K562 (cell line): ENCODE data around the gene ZNF490. TPM values are rescaled to one million over a fixed set of nuclear protein-coding genes. Genes with fewer than 3 reads are reported as not detected.
"Not testable (repeated sequence)": the region's sequence is repeated elsewhere in the genome, so short reads cannot be mapped to it uniquely, and the experiment has no call there.

Experiments
- ATAC-seq: fragments of 200-7000 bp; cut with Tn5 transposase; 3 replicates; pipeline ENCODE4 v1.9.1; 2020; ENCODE audit warnings: moderate library complexity
- BruUV-seq: library from RNA; stranded (reverse); fragments of 400-500 nt; replicated peaks from 2 replicates; lab custom pipeline; 2021; lab: Mats Ljungman, UMichigan
- CTCF ChIA-PET: fragments of 300-600 bp; formaldehyde crosslinking; extraction: SDS; loops from one replicate; lab custom pipeline; 2021; ENCODE audit warnings: low intra/inter-chr PET ratio; lab: Yijun Ruan, JAX
- POLR2A ChIA-PET: fragments of 300-600, 350-650 bp; sonication (Branson Sonifier 250); formaldehyde crosslinking; extraction: SDS; loops from one replicate; lab custom pipeline; 2021; ENCODE audit warnings: antibody characterized with exemption, inconsistent platforms; lab: Yijun Ruan, JAX
- DNase-seq, 4 experiments: peaks; one replicate each; pipeline versions ENCODE4 v3.0.0 to v3.0.0-alpha.2; 2011 to 2018; ENCODE audit warnings: low spot score in 3 of 4, mixed read lengths in 3 of 4; ENCODE audit errors: extremely low read depth in 1 of 4
- FAIRE-seq: peaks from 2 replicates; lab custom pipeline; 2011; peaks lifted over from hg19 to GRCh38; lab: Jason Lieb, UNC
- H2AFZ ChIP-seq: 2 replicates; pipeline ENCODE4 v1.6.0; 2011; ENCODE audit warnings: low read depth, low read length, control low read depth, inconsistent platforms
- H3K27ac ChIP-seq: fragments of 200-600 bp; 3 replicates; pipeline ENCODE4 v1.8.0; 2011; ENCODE audit warnings: low read depth, mild to moderate bottlenecking, control low read depth, inconsistent platforms, low read length, moderate library complexity, mixed read lengths; ENCODE audit errors: extremely low read depth
- H3K27me3 ChIP-seq, 2 experiments: fragments of 300-600 bp in 1 of 2; 2 replicates in 1 of 2; 3 replicates in 1 of 2; pipeline versions ENCODE4 v1.6.0 to v1.8.0; 2011; ENCODE audit warnings: inconsistent platforms in 2 of 2, low read length in 2 of 2, mild to moderate bottlenecking in 1 of 2, mixed read lengths in 1 of 2, moderate library complexity in 1 of 2; ENCODE audit not compliant: control insufficient read depth in 2 of 2, insufficient read depth in 2 of 2
- H3K36me3 ChIP-seq: fragments of 300-600 bp; 3 replicates; pipeline ENCODE4 v1.8.0; 2011; ENCODE audit warnings: mild to moderate bottlenecking, low read length, inconsistent platforms; ENCODE audit not compliant: control insufficient read depth, insufficient read depth
- H3K4me1 ChIP-seq, 2 experiments: fragments of 200-600 bp in 1 of 2; replicated peaks in 1 of 2; 2 replicates in 1 of 2; 3 replicates in 1 of 2; pipeline versions ENCODE4 v1.5.1 to v1.8.0; 2011; ENCODE audit warnings: inconsistent platforms in 2 of 2, low read length in 2 of 2, mild to moderate bottlenecking in 1 of 2, mixed read lengths in 1 of 2, moderate library complexity in 1 of 2; ENCODE audit not compliant: control insufficient read depth in 2 of 2, insufficient read depth in 2 of 2
- H3K4me2 ChIP-seq: 2 replicates; pipeline ENCODE4 v1.6.1; 2011; ENCODE audit warnings: low read length, control low read depth, inconsistent platforms, mixed read lengths; ENCODE audit not compliant: insufficient read depth
- H3K4me3 ChIP-seq: fragments of 200-600 bp; sonication (generic), shearing (Covaris generic); 2 replicates; pipeline ENCODE4 v1.5.1; 2016; ENCODE audit warnings: control low read depth, inconsistent platforms
- H3K79me2 ChIP-seq: fragments of 200-600 bp; 3 replicates; pipeline ENCODE4 v1.8.0; 2011; ENCODE audit warnings: low read length, inconsistent platforms; ENCODE audit not compliant: control insufficient read depth, insufficient read depth
- H3K9ac ChIP-seq, 2 experiments: 2 replicates each; pipeline versions ENCODE4 v1.6.0 to v1.6.1; 2011; ENCODE audit warnings: low read depth in 2 of 2, low read length in 2 of 2, control low read depth in 1 of 2, inconsistent platforms in 1 of 2, mild to moderate bottlenecking in 1 of 2, mixed read lengths in 1 of 2; ENCODE audit not compliant: insufficient read depth in 1 of 2
- H3K9me1 ChIP-seq: one replicate; pipeline ENCODE4 v1.6.0; 2011; ENCODE audit warnings: inconsistent platforms, mild to moderate bottlenecking, low read length, moderate library complexity; ENCODE audit not compliant: control insufficient read depth, insufficient read depth
- H3K9me3 ChIP-seq: replicated peaks from 2 replicates; pipeline ENCODE4 v1.5.1; 2011; ENCODE audit warnings: low read depth, low read length, inconsistent platforms; ENCODE audit not compliant: control insufficient read depth, insufficient read depth
- H4K20me1 ChIP-seq: replicated peaks from 2 replicates; pipeline ENCODE4 v1.6.1; 2011; ENCODE audit warnings: low read length, inconsistent platforms, mixed read lengths; ENCODE audit not compliant: control insufficient read depth, insufficient read depth
- KAT7 ChIP-seq: sonication (generic); formaldehyde crosslinking; IDR thresholded peaks from 2 replicates; pipeline ENCODE4 v1.8.0; 2022; ENCODE audit warnings: missing genetic modification reagents, mild to moderate bottlenecking, borderline replicate concordance
- KLF16 ChIP-seq: IDR thresholded peaks from 2 replicates; pipeline ENCODE4 v1.6.1; 2016; ENCODE audit warnings: antibody characterized with exemption
- NFE2 ChIP-seq: IDR thresholded peaks from 2 replicates; pipeline ENCODE4 v1.6.1; 2014; ENCODE audit warnings: antibody characterized with exemption, low read depth
- POLR2A ChIP-seq: fragments of 450-650 bp; conservative IDR thresholded peaks from 2 replicates; pipeline ENCODE4 v1.6.1; 2016
- TAF1 ChIP-seq: IDR thresholded peaks from 2 replicates; pipeline ENCODE4 v1.6.1; 2011; ENCODE audit warnings: mild to moderate bottlenecking, low read length, moderate library complexity; ENCODE audit not compliant: insufficient read depth, control insufficient read depth, severe bottlenecking; ENCODE audit errors: extremely low read depth
- TEAD1 ChIP-seq, 2 experiments: fragments of 450-650 bp in 1 of 2; sonication (generic) in 1 of 2; formaldehyde crosslinking; IDR thresholded peaks; 2 replicates each; pipeline versions ENCODE4 v1.4.0 to v1.8.0; 2020 to 2022; ENCODE audit warnings: mild to moderate bottlenecking in 2 of 2, missing genetic modification reagents in 1 of 2
- ZBTB9 ChIP-seq: fragments of 450-650 bp; formaldehyde crosslinking; IDR thresholded peaks from 2 replicates; pipeline ENCODE4 v1.4.0; 2020; ENCODE audit warnings: mild to moderate bottlenecking, moderate library complexity
- ZC3H4 ChIP-seq: sonication (generic); formaldehyde crosslinking; IDR thresholded peaks from 2 replicates; pipeline ENCODE4 v1.9.0; 2021; ENCODE audit warnings: missing genetic modification reagents, borderline replicate concordance
- ZNF384 ChIP-seq: IDR thresholded peaks from 2 replicates; pipeline ENCODE4 v1.6.1; 2012; ENCODE audit warnings: low read depth, low read length, improper control_type of control experiment
- ZNF407 ChIP-seq: fragments of 450-650 bp; IDR thresholded peaks from 2 replicates; pipeline ENCODE4 v1.6.1; 2016; ENCODE audit warnings: low read depth
- ZNF79 ChIP-seq: fragments of 250-450 bp; sonication (Bioruptor Pico); IDR thresholded peaks from 2 replicates; pipeline ENCODE4 v1.4.0; 2020; ENCODE audit warnings: low read depth, mild to moderate bottlenecking, moderate library complexity
- WGBS: fragments of 100-300 bp; shearing (Covaris generic); methylation state at CpG from one replicate; pipeline ENCODE4 v1.1.6; 2016; ENCODE audit warnings: low coverage, mixed read lengths; ENCODE audit not compliant: insufficient coverage; ENCODE audit errors: missing lambda C conversion rate; 5-methylcytosine and 5-hydroxymethylcytosine counted together
- in situ Hi-C: fragments of 300-500 bp; cut with MboI; formaldehyde crosslinking; loops from 4 replicates; pipeline ENCODE4 v1.15.0; 2018; ENCODE audit warnings: inconsistent platforms, mixed read lengths
- intact Hi-C: fragments of 100-400 bp; cut with micrococcal nuclease; formaldehyde crosslinking; loops from 2 replicates; pipeline ENCODE4 v1.14.2; 2022
- polyA plus RNA-seq, 8 experiments: library from polyadenylated mRNA; depleted of rRNA in 4 of 8; stranded (reverse) in 5 of 8; unstranded in 3 of 8; fragments of >200 nt; fragmentation: Nextera tagmentation in 2 of 8; fragmentation: Illumina TruSeq in 1 of 8; extraction: Ambion mirVana in 2 of 8; extraction: Trizol in 1 of 8; gene quantifications; 2 replicates each; pipeline versions ENCODE4 v1.2.1 to v1.2.3, GENCODE V29; 2011 to 2014; ENCODE audit warnings: inconsistent platforms in 1 of 8, missing spikeins in 1 of 8
- total RNA-seq, 7 experiments: library from RNA; depleted of rRNA in 6 of 7; stranded (reverse); fragments of >200 nt in 6 of 7; fragmentation: Illumina TruSeq in 2 of 7; extraction: Trizol in 2 of 7; gene quantifications; 2 replicates each; pipeline versions ENCODE4 v1.2.1 to v1.2.3, GENCODE V29; 2011 to 2021; ENCODE audit warnings: low replicate concordance in 1 of 7

Gene ZNF490
- total and polyA plus RNA-seq, 9 of the 15 experiments (the other 6 are each of a cell fraction or from before 2014, with no cell fraction given) = 0.90 to 8.3 (median 4.4) TPM

GRCh38 chr19:12623361-12624031 is 12.9 kb upstream of the ZNF490 start (continued):
- TF ChIP-seq ZNF407 = no peak
- no peak for TF ChIP-seq TAF1
- no peak for TF ChIP-seq KLF16
- no peak for TF ChIP-seq ZNF79 (CRISPR knock-in tag)
- no peak for TF ChIP-seq ZC3H4 (CRISPR knock-in tag)
- no peak for TF ChIP-seq KAT7 (CRISPR knock-in tag)
- TF ChIP-seq NFE2 = no peak
- TF ChIP-seq ZNF384 = no peak
- TF ChIP-seq ZBTB9 = no peak
- no peak for TF ChIP-seq POLR2A
- TF ChIP-seq TEAD1 (CRISPR knock-in tag; IDR thresholded peaks at IDR 0.05) = no peak
- TF ChIP-seq, all 486 proteins: peak for 0

GRCh38 chr19:12621253-12622024 is 10.8 kb upstream of the ZNF490 start:
- 90% methylated on average over 8 of the region's 26 CpGs for WGBS
- H3K9me1 ChIP-seq, H3K9ac ChIP-seq, H2AFZ ChIP-seq, H3K9me3 ChIP-seq, FAIRE-seq, H4K20me1 ChIP-seq, H3K27ac ChIP-seq, in situ Hi-C loops, H3K4me3 ChIP-seq, DNase-seq, H3K4me2 ChIP-seq, H3K4me1 ChIP-seq, intact Hi-C loops, H3K27me3 ChIP-seq, CTCF ChIA-PET, ATAC-seq, BruUV-seq: not testable (repeated sequence)
- H3K79me2 ChIP-seq = peaks cover 37% of the 10 kb centered on the region
- peaks cover 36% of the 10 kb centered on the region for H3K36me3 ChIP-seq
- POLR2A ChIA-PET = interaction anchor here (1.2 kb wide), 1 partner anchor 11 kb away, joined by 5 read pairs; the partner anchor contains the start of genes ZNF490 and ZNF791
